Karpas-422 (cell line): Measurements from ENCODE around the gene KCNG2. TPM values are rescaled to one million over a fixed set of nuclear protein-coding genes. Genes with fewer than 3 reads are reported as not detected.

ENCODE experiments used
- DNase-seq: peaks from one replicate; pipeline ENCODE4 v3.0.0-alpha.2; 2015
- H2AFZ ChIP-seq: fragments of 200-600 bp; sonication (generic); 2 replicates; pipeline ENCODE4 v1.6.1; 2014; ENCODE audit warnings: antibody characterized with exemption, low read length, mixed read lengths
- H3K27ac ChIP-seq: fragments of 200-600 bp; sonication (generic); 2 replicates; pipeline ENCODE4 v1.5.1; 2014; ENCODE audit warnings: mild to moderate bottlenecking, low read length, moderate library complexity
- H3K27me3 ChIP-seq: fragments of 200-600 bp; sonication (generic); 2 replicates; pipeline ENCODE4 v1.6.1; 2014; ENCODE audit warnings: low read length, mixed read lengths
- H3K36me3 ChIP-seq: fragments of 200-600 bp; sonication (generic); 2 replicates; pipeline ENCODE4 v1.6.1; 2014; ENCODE audit warnings: low read length, mixed read lengths; ENCODE audit not compliant: insufficient read depth
- H3K4me1 ChIP-seq: fragments of 200-600 bp; sonication (generic); 2 replicates; pipeline ENCODE4 v1.6.1; 2014; ENCODE audit warnings: mild to moderate bottlenecking, low read length, mixed read lengths
- H3K4me2 ChIP-seq: fragments of 200-600 bp; sonication (generic); 2 replicates; pipeline ENCODE4 v1.6.1; 2014; ENCODE audit warnings: low read length, low read depth, mild to moderate bottlenecking; ENCODE audit not compliant: poor library complexity, severe bottlenecking
- H3K4me3 ChIP-seq: fragments of 200-600 bp; sonication (generic); 2 replicates; pipeline ENCODE4 v1.5.1; 2014; ENCODE audit warnings: mild to moderate bottlenecking, antibody characterized with exemption, low read length, mixed read lengths
- H3K79me2 ChIP-seq: fragments of 200-600 bp; sonication (generic); 2 replicates; pipeline ENCODE4 v1.6.1; 2014; ENCODE audit warnings: mild to moderate bottlenecking, low read length, mixed read lengths
- H3K9ac ChIP-seq: fragments of 200-600 bp; sonication (generic); 2 replicates; pipeline ENCODE4 v1.6.0; 2014; ENCODE audit warnings: low read length
- H3K9me2 ChIP-seq: fragments of 200-600 bp; sonication (generic), shearing (Covaris generic); replicated peaks from 2 replicates; pipeline ENCODE4 v1.6.0; 2014; ENCODE audit warnings: mild to moderate bottlenecking, low read length, moderate library complexity; ENCODE audit not compliant: insufficient read depth
- H3K9me3 ChIP-seq: fragments of 300-700, 200-600 bp; sonication (generic); 2 replicates; pipeline ENCODE4 v1.6.1; 2014; ENCODE audit warnings: low read length, mixed read lengths
- H4K20me1 ChIP-seq: fragments of 200-600 bp; sonication (generic); 2 replicates; pipeline ENCODE4 v1.6.1; 2014; ENCODE audit warnings: mild to moderate bottlenecking, antibody characterized with exemption, low read length, low read depth; ENCODE audit not compliant: insufficient read depth
- total RNA-seq: library from RNA; depleted of rRNA; stranded (reverse); fragments of >200 nt; shearing (Covaris generic); gene quantifications from 2 replicates; pipeline ENCODE4 v1.2.3, GENCODE V29; 2014; ENCODE audit warnings: low replicate concordance

KCNG2 gene
- total RNA-seq, 1 experiment from 2014 or later, result not detected

GRCh38 chr18:79753391-79753851 lies 44.3 kb upstream of the KCNG2 start:
- no peak overlapping the region for H3K4me2 ChIP-seq
- H3K27ac ChIP-seq, result no peak overlapping the region
- H4K20me1 ChIP-seq, result peaks cover 14% of the 10 kb centered on the region; the same call in 1 of the 2 replicates
- no peaks in the 10 kb centered on the region for H3K79me2 ChIP-seq
- H3K27me3 ChIP-seq, result no peaks in the 10 kb centered on the region
- H3K9me3 ChIP-seq, result no peaks in the 10 kb centered on the region
- no peak overlapping the region for H3K9ac ChIP-seq
- DNase-seq, result no peak
- H3K9me2 ChIP-seq, result no peaks in the 10 kb centered on the region
- H3K4me1 ChIP-seq, result no peaks in the 10 kb centered on the region
- H3K36me3 ChIP-seq, result peaks cover 8% of the 10 kb centered on the region; the same call in 1 of the 2 replicates
- no peak overlapping the region for H2AFZ ChIP-seq
- no peak overlapping the region for H3K4me3 ChIP-seq

- H3K79me2 ChIP-seq, result no peaks in the 10 kb centered on the region
- H3K9ac ChIP-seq, result no peak overlapping the region
- no peak overlapping the region for H3K27ac ChIP-seq
- no peak for DNase-seq
- no peaks in the 10 kb centered on the region for H3K4me1 ChIP-seq
- H3K9me2 ChIP-seq, result no peaks in the 10 kb centered on the region
- H4K20me1 ChIP-seq, result peaks cover 14% of the 10 kb centered on the region; the same call in 1 of the 2 replicates
- H3K4me2 ChIP-seq, result no peak overlapping the region
- no peak overlapping the region for H2AFZ ChIP-seq
- peaks cover 8% of the 10 kb centered on the region; the same call in 1 of the 2 replicates for H3K36me3 ChIP-seq
- H3K27me3 ChIP-seq, result no peaks in the 10 kb centered on the region
- no peaks in the 10 kb centered on the region for H3K9me3 ChIP-seq
- no peak overlapping the region for H3K4me3 ChIP-seq
Measured at GRCh38 chr18:79754022-79754761, 43.5 kb upstream of the KCNG2 start.

GRCh38 chr18:79754831-79755351 lies 42.8 kb upstream of the KCNG2 start:
- DNase-seq, result no peak
- H3K4me2 ChIP-seq, result no peak overlapping the region
- H3K79me2 ChIP-seq, result no peaks in the 10 kb centered on the region
- peaks cover 8% of the 10 kb centered on the region; the same call in 1 of the 2 replicates for H3K36me3 ChIP-seq
- no peak overlapping the region for H3K4me3 ChIP-seq
- H3K9me3 ChIP-seq, result no peaks in the 10 kb centered on the region
- H2AFZ ChIP-seq, result no peak overlapping the region
- H3K27ac ChIP-seq, result no peak overlapping the region
- no peak overlapping the region for H3K9ac ChIP-seq
- H4K20me1 ChIP-seq, result peaks cover 14% of the 10 kb centered on the region; the same call in 1 of the 2 replicates
- no peaks in the 10 kb centered on the region for H3K4me1 ChIP-seq
- no peaks in the 10 kb centered on the region for H3K27me3 ChIP-seq
- H3K9me2 ChIP-seq, result no peaks in the 10 kb centered on the region

GRCh38 chr18:79755496-79756142 lies 42.1 kb upstream of the KCNG2 start:
- DNase-seq, result no peak
- H2AFZ ChIP-seq, result no peak overlapping the region

GRCh38 chr18:79756143-79756500 lies 41.6 kb upstream of the KCNG2 start:
- no peaks in the 10 kb centered on the region for H3K79me2 ChIP-seq
- no peaks in the 10 kb centered on the region for H3K4me1 ChIP-seq
- H3K36me3 ChIP-seq, result peaks cover 8% of the 10 kb centered on the region; the same call in 1 of the 2 replicates
- H3K4me3 ChIP-seq, result no peak overlapping the region
- no peak overlapping the region for H2AFZ ChIP-seq
- no peak overlapping the region for H3K9ac ChIP-seq
- no peaks in the 10 kb centered on the region for H3K9me2 ChIP-seq
- no peak for DNase-seq
- H3K9me3 ChIP-seq, result no peaks in the 10 kb centered on the region
- no peaks in the 10 kb centered on the region for H3K27me3 ChIP-seq
- peaks cover 14% of the 10 kb centered on the region; the same call in 1 of the 2 replicates for H4K20me1 ChIP-seq
- no peak overlapping the region for H3K27ac ChIP-seq
- H3K4me2 ChIP-seq, result no peak overlapping the region

More at GRCh38 chr18:79755496-79756142, 42.1 kb upstream of the KCNG2 start:
- Histone ChIP-seq H3K27ac (no peak overlapping the region), H3K36me3 (peaks cover 8% of the 10 kb centered on the region; the same call in 1 of the 2 replicates), H3K9me3 (no peaks in the 10 kb centered on the region), H3K27me3 (no peaks in the 10 kb centered on the region), H3K9ac (no peak overlapping the region), H4K20me1 (peaks cover 14% of the 10 kb centered on the region; the same call in 1 of the 2 replicates), H3K4me1 (no peaks in the 10 kb centered on the region), H3K79me2 (no peaks in the 10 kb centered on the region), H3K9me2 (no peaks in the 10 kb centered on the region), H3K4me3 (no peak overlapping the region), H3K4me2 (no peak overlapping the region)

- peaks cover 8% of the 10 kb centered on the region; the same call in 1 of the 2 replicates for H4K20me1 ChIP-seq
- DNase-seq, result no peak
- no peak overlapping the region for H2AFZ ChIP-seq
Measured at GRCh38 chr18:79756826-79757225, 40.9 kb upstream of the KCNG2 start.

GRCh38 chr18:79760348-79760747 lies 37.4 kb upstream of the KCNG2 start:
- no peak for DNase-seq
- no peaks in the 10 kb centered on the region for H3K4me1 ChIP-seq
- H3K27me3 ChIP-seq, result no peaks in the 10 kb centered on the region
- H3K9me3 ChIP-seq, result no peaks in the 10 kb centered on the region
- H3K9ac ChIP-seq, result no peak overlapping the region
- no peak overlapping the region for H3K4me2 ChIP-seq
- no peak overlapping the region for H3K27ac ChIP-seq
- H3K4me3 ChIP-seq, result no peak overlapping the region
- no peak overlapping the region for H2AFZ ChIP-seq
- H3K36me3 ChIP-seq, result no peaks in the 10 kb centered on the region
- peaks cover 6% of the 10 kb centered on the region; the same call in 1 of the 2 replicates for H4K20me1 ChIP-seq
- no peaks in the 10 kb centered on the region for H3K79me2 ChIP-seq
- H3K9me2 ChIP-seq, result no peaks in the 10 kb centered on the region

More at GRCh38 chr18:79756826-79757225, 40.9 kb upstream of the KCNG2 start:
- Histone ChIP-seq H3K27me3 (no peaks in the 10 kb centered on the region), H3K27ac (no peak overlapping the region), H3K4me3 (no peak overlapping the region), H3K4me2 (no peak overlapping the region), H3K9me3 (no peaks in the 10 kb centered on the region), H3K36me3 (peaks cover 8% of the 10 kb centered on the region; the same call in 1 of the 2 replicates), H3K9ac (no peak overlapping the region), H3K9me2 (no peaks in the 10 kb centered on the region), H3K4me1 (no peaks in the 10 kb centered on the region), H3K79me2 (no peaks in the 10 kb centered on the region)

- DNase-seq, result no peak
- Histone ChIP-seq H3K9me2 (no peaks in the 10 kb centered on the region), H3K27ac (no peak overlapping the region), H4K20me1 (peaks cover 6% of the 10 kb centered on the region; the same call in 1 of the 2 replicates), H3K4me3 (no peak overlapping the region), H3K4me1 (no peaks in the 10 kb centered on the region), H3K9ac (no peak overlapping the region), H3K27me3 (no peaks in the 10 kb centered on the region), H2AFZ (no peak overlapping the region), H3K79me2 (no peaks in the 10 kb centered on the region), H3K9me3 (no peaks in the 10 kb centered on the region), H3K4me2 (no peak overlapping the region), H3K36me3 (no peaks in the 10 kb centered on the region)
Measured at GRCh38 chr18:79760881-79761280, 36.9 kb upstream of the KCNG2 start.
